NT2/D1 (cell line): Measurements from ENCODE around the gene FHL3.

Source experiments
- SUZ12 ChIP-seq: IDR thresholded peaks from 2 replicates; pipeline ENCODE4 v1.6.1; 2011; ENCODE audit not compliant: insufficient read length, insufficient read depth; ENCODE audit errors: extremely low read depth
- YY1 ChIP-seq: IDR thresholded peaks from 2 replicates; pipeline ENCODE4 v1.6.1; 2011; ENCODE audit not compliant: insufficient read length, insufficient read depth
- ZNF274 ChIP-seq: IDR thresholded peaks from 2 replicates; pipeline ENCODE4 v1.6.1; 2011; ENCODE audit warnings: mild to moderate bottlenecking, low read depth, low read length

- TF ChIP-seq ZNF274 = no peak
- no peak for TF ChIP-seq SUZ12
- no peak for TF ChIP-seq YY1
These were observed 45.2 kb upstream of the FHL3 start for GRCh38 chr1:38050397-38051078.
